Hepatocyte (in vitro differentiated cells): Measurements from ENCODE around the gene CHKB.

Experiments used
- CTCF ChIP-seq: fragments of 200-600 bp; sonication (generic); IDR thresholded peaks from 2 replicates; pipeline ENCODE4 v1.5.1; 2016; ENCODE audit warnings: antibody characterized with exemption, mild to moderate bottlenecking; ENCODE audit not compliant: poor library complexity
- EZH2 ChIP-seq: fragments of 200-600 bp; sonication (generic); IDR thresholded peaks from 2 replicates; pipeline ENCODE4 v1.6.1; 2016; ENCODE audit warnings: antibody characterized with exemption, mild to moderate bottlenecking, borderline replicate concordance
- EZH2phosphoT487 ChIP-seq: fragments of 200-600 bp; sonication (generic); IDR thresholded peaks from one replicate; pipeline ENCODE4 v1.6.1; 2018; ENCODE audit warnings: antibody characterized with exemption, mild to moderate bottlenecking, low read depth, moderate library complexity; ENCODE audit not compliant: unreplicated experiment, severe bottlenecking

- TF ChIP-seq CTCF, result no peak
- no peak for TF ChIP-seq EZH2
- TF ChIP-seq EZH2phosphoT487, result no peak
Measured at GRCh38 chr22:50597097-50597496, 14.4 kb upstream of the CHKB start.
